Measurements from ENCODE around the gene PRKCH. TPM values are rescaled to one million over a fixed set of nuclear protein-coding genes. Genes with fewer than 3 reads are reported as not detected.

The PRKCH gene
- total and polyA plus RNA-seq, 10 of the 15 experiments (the other 5 are each of a cell fraction or from before 2014, with no cell fraction given) = 10.7 to 140 (median 33.2) TPM

GRCh38 chr14:61538464-61539022 lies 217.2 kb downstream of the PRKCH start (continued):
- TF ChIP-seq MLLT1 (IDR thresholded peaks at IDR 0.05) (no peak), CHD4 (IDR thresholded peaks at IDR 0.05) (no peak), PAX8 (IDR thresholded peaks at IDR 0.05) (no peak), ZNF217 (IDR thresholded peaks at IDR 0.05) (no peak), EP300 (IDR thresholded peaks at IDR 0.05; ENCODE audit: borderline replicate concordance in 1 of 2, control insufficient read depth in 1 of 2, low read depth in 2 of 2, low read length in 2 of 2) (no peak)

GRCh38 chr14:61539631-61540030 lies 218.3 kb downstream of the PRKCH start:
- no peaks in the 10 kb centered on the region for H4K20me1 ChIP-seq (ENCODE audit: control insufficient read depth, insufficient read depth)
- RAD21 ChIA-PET (ENCODE audit: unreplicated experiment) = no interaction called here
- SMC1A ChIA-PET (ENCODE audit: uncharacterized antibody, unreplicated experiment) = interaction anchor here (0.6 to 1.0 kb wide), 4 partner anchors 14 to 166 kb away, joined by 3 to 4 read pairs (median 3); no protein-coding TSS in a partner anchor
- H3K4me1 ChIP-seq (ENCODE audit: control insufficient read depth, insufficient read depth, low read length) = no peaks in the 10 kb centered on the region
- CTCF ChIA-PET = interaction anchor here (0.9 kb wide), 1 partner anchor 34 kb away, joined by 6 read pairs; no protein-coding TSS in a partner anchor
- H3K4me2 ChIP-seq (ENCODE audit: control insufficient read depth, insufficient read depth) = no peak overlapping the region
- no peaks in the 10 kb centered on the region for H3K79me2 ChIP-seq (ENCODE audit: control insufficient read depth, insufficient read depth, low read length)
- BruUV-seq (replicated peaks) = no TSS peak
- in situ Hi-C loops (cut with MboI) (no loop called here), intact Hi-C loops (cut with micrococcal nuclease; ENCODE audit: unreplicated experiment) (no loop called here)
- no peak for DNase-seq (ENCODE audit: low read depth, low spot score)
- H3K27ac ChIP-seq (ENCODE audit: control insufficient read depth, insufficient read depth) = no peak overlapping the region
- H3K9me3 ChIP-seq (replicated peaks; ENCODE audit: control insufficient read depth, insufficient read depth, low read length) = no peaks in the 10 kb centered on the region
- 99% methylated on average over 5 of the region's 5 CpGs for WGBS (ENCODE audit: insufficient coverage, insufficient replicate concordance, low lambda C conversion rate, missing lambda C conversion rate)
- no peak overlapping the region for H2AFZ ChIP-seq (ENCODE audit: control insufficient read depth, low read depth, low read length)
- ATAC-seq = no peak
- H3K36me3 ChIP-seq (ENCODE audit: control insufficient read depth in 2 of 2, insufficient read depth in 2 of 2, low read length in 1 of 2) = peaks cover 13 to 19% of the 10 kb centered on the region in 2 experiments; a peak in 3 of 4 replicates
- no peak overlapping the region for H3K9ac ChIP-seq (ENCODE audit: control insufficient read depth, insufficient read depth, low read length)
- no peak overlapping the region for H3K4me3 ChIP-seq
- POLR2A ChIA-PET = interaction anchor here (1.6 kb wide), 1 partner anchor 12 kb away, joined by 5 read pairs; no protein-coding TSS in a partner anchor
- FAIRE-seq = no peak
- no peaks in the 10 kb centered on the region for H3K27me3 ChIP-seq (replicated peaks in 1 of 2; ENCODE audit: control insufficient read depth in 2 of 2, insufficient read depth in 2 of 2, low read length in 1 of 2)
- no peak for TF ChIP-seq ZBTB11 (CRISPR knock-in tag; IDR thresholded peaks at IDR 0.05)
- no peak for TF ChIP-seq WRNIP1 (IDR thresholded peaks at IDR 0.05; ENCODE audit: borderline replicate concordance, low read depth, low read length)
- TF ChIP-seq CHD2 (IDR thresholded peaks at IDR 0.05; ENCODE audit: borderline replicate concordance, low read depth, low read length) = no peak
- TF ChIP-seq ZNF207 (IDR thresholded peaks at IDR 0.05; ENCODE audit: borderline replicate concordance) = no peak
- no peak for TF ChIP-seq ESRRA (IDR thresholded peaks at IDR 0.05; ENCODE audit: low read length)
- no peak for TF ChIP-seq SREBF1 (IDR thresholded peaks at IDR 0.05; ENCODE audit: low read length)
- no peak for TF ChIP-seq MLLT1 (IDR thresholded peaks at IDR 0.05)
- TF ChIP-seq RELB (IDR thresholded peaks at IDR 0.05; ENCODE audit: low read depth) = no peak
- no peak for TF ChIP-seq HDAC2 (IDR thresholded peaks at IDR 0.05)
- TF ChIP-seq SMAD5 (IDR thresholded peaks at IDR 0.05; ENCODE audit: low read depth) = no peak
- no peak for TF ChIP-seq MEF2B (IDR thresholded peaks at IDR 0.05; ENCODE audit: partially characterized antibody, poor library complexity, severe bottlenecking)

Data from GM12878 (cell line).